SK-N-SH treated with all-trans-retinoic acid at 6 μM for 48 hours (cell line): ENCODE measurements around the gene ZNF212.
A peak's percentile ranks its signal among the peaks of the same experiment; 100 is the strongest.

Experiments
- ATAC-seq: fragments of 200-7000 bp; cut with Tn5 transposase; 3 replicates; pipeline ENCODE4 v1.9.1; 2020; ENCODE audit warnings: mild to moderate bottlenecking, moderate library complexity
- ARNTL ChIP-seq: fragments of 450-650 bp; formaldehyde crosslinking; IDR thresholded peaks from 2 replicates; pipeline ENCODE4 v1.5.0; 2020; ENCODE audit warnings: low read depth, mild to moderate bottlenecking, moderate library complexity, borderline replicate concordance
- CSDC2 ChIP-seq: fragments of 250-450 bp; sonication (Bioruptor Pico); IDR thresholded peaks from 2 replicates; pipeline ENCODE4 v1.5.0; 2020; ENCODE audit warnings: mild to moderate bottlenecking, moderate library complexity
- ESRRG ChIP-seq: fragments of 250-450 bp; sonication (Bioruptor Pico); IDR thresholded peaks from 2 replicates; pipeline ENCODE4 v1.6.1; 2021; ENCODE audit warnings: mild to moderate bottlenecking
- GLIS3 ChIP-seq: fragments of 250-450 bp; sonication (Bioruptor Pico); IDR thresholded peaks from 2 replicates; pipeline ENCODE4 v1.5.0; 2020; ENCODE audit warnings: mild to moderate bottlenecking, moderate library complexity
- ISL1 ChIP-seq: fragments of 250-450 bp; sonication (Bioruptor Pico); IDR thresholded peaks from 2 replicates; pipeline ENCODE4 v2.1.2; 2022; ENCODE audit warnings: mild to moderate bottlenecking, moderate library complexity
- OSR1 ChIP-seq: fragments of 250-450 bp; sonication (Bioruptor Pico); IDR thresholded peaks from 2 replicates; pipeline ENCODE4 v1.8.0; 2022; ENCODE audit warnings: moderate library complexity, mild to moderate bottlenecking, inconsistent platforms
- PPARA ChIP-seq: fragments of 250-450 bp; sonication (Bioruptor Pico); IDR thresholded peaks from 2 replicates; pipeline ENCODE4 v1.5.0; 2020; ENCODE audit warnings: mild to moderate bottlenecking, borderline replicate concordance
- RARB ChIP-seq: fragments of 250-450 bp; sonication (Bioruptor Pico); IDR thresholded peaks from 2 replicates; pipeline ENCODE4 v1.8.0; 2021; ENCODE audit warnings: mild to moderate bottlenecking, moderate library complexity
- SNAI2 ChIP-seq: fragments of 250-450 bp; sonication (Bioruptor Pico); IDR thresholded peaks from 2 replicates; pipeline ENCODE4 v1.5.0; 2020; ENCODE audit warnings: mild to moderate bottlenecking, moderate library complexity
- TCF4 ChIP-seq: fragments of 250-450 bp; sonication (Bioruptor Pico); IDR thresholded peaks from 2 replicates; pipeline ENCODE4 v1.8.0; 2021; ENCODE audit warnings: mild to moderate bottlenecking, moderate library complexity, borderline replicate concordance
- TOX ChIP-seq: fragments of 250-450 bp; sonication (Bioruptor Pico); IDR thresholded peaks from 2 replicates; pipeline ENCODE4 v1.8.0; 2021; ENCODE audit warnings: mild to moderate bottlenecking, moderate library complexity, borderline replicate concordance
- ZC3H10 ChIP-seq: fragments of 250-450 bp; sonication (Bioruptor Pico); IDR thresholded peaks from 2 replicates; pipeline ENCODE4 v1.5.1; 2021; ENCODE audit warnings: mild to moderate bottlenecking, moderate library complexity
- ZFP3 ChIP-seq: fragments of 250-450 bp; sonication (Bioruptor Pico); IDR thresholded peaks from 2 replicates; pipeline ENCODE4 v1.5.0; 2020; ENCODE audit warnings: mild to moderate bottlenecking, moderate library complexity
- ZFP30 ChIP-seq: fragments of 450-650 bp; formaldehyde crosslinking; IDR thresholded peaks from 2 replicates; pipeline ENCODE4 v1.5.0; 2022; ENCODE audit warnings: mild to moderate bottlenecking, moderate library complexity
- ZNF70 ChIP-seq: fragments of 450-650 bp; formaldehyde crosslinking; IDR thresholded peaks from 2 replicates; pipeline ENCODE4 v1.5.0; 2020; ENCODE audit warnings: mild to moderate bottlenecking, moderate library complexity
- ZNF8 ChIP-seq: fragments of 450-650 bp; formaldehyde crosslinking; IDR thresholded peaks from 2 replicates; pipeline ENCODE4 v1.5.0; 2020; ENCODE audit warnings: mild to moderate bottlenecking, moderate library complexity
- TF ChIP-seq, protein P1 (sequence below): fragments of 250-450 bp; sonication (Bioruptor Pico); IDR thresholded peaks from 2 replicates; pipeline ENCODE4 v1.8.0; 2020; ENCODE audit warnings: mild to moderate bottlenecking, moderate library complexity, borderline replicate concordance
- TF ChIP-seq, protein P2 (sequence below): fragments of 250-450 bp; sonication (Bioruptor Pico); IDR thresholded peaks from 2 replicates; pipeline ENCODE4 v1.5.1; 2020; ENCODE audit warnings: low read depth, mild to moderate bottlenecking, moderate library complexity
- TF ChIP-seq, protein P3 (sequence below): fragments of 250-450 bp; sonication (Bioruptor Pico); IDR thresholded peaks from 2 replicates; pipeline ENCODE4 v1.5.0; 2020; ENCODE audit warnings: mild to moderate bottlenecking, moderate library complexity

The ZNF212 gene

DNA sequence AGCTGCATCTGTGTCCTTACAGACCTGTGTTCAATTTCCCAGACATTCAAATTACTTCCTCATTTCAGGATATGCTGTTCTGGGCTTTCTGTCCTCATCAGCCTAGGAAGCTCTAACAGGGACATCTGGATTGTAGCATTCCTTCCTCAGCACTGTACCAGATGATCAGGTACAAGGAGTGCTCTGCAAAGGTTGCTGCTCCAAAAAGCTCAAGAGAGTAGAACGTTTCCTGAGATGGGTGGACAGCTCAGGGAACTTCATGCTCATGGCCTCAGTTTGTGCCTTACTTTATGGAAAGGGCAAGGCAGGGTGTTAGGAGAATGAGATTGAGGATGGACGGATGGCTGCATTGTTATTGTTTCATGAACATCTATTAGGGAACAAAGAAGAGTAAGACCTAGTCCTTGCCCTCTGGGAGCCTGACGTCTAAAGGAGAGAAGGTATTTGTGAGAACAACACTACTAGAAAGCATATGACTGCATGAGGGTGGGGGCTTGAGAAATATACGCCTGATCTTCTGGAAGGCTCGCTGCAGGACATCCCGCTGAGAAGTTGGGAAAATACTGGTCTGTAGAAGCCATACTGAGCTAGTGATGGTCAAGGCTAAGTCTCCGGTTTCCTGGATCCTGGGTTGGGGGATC lies 10.5 kb upstream of the ZNF212 start (continued):
- no peak for TF ChIP-seq TOX (CRISPR knock-in tag)
- no peak for TF ChIP-seq CSDC2
- no peak for TF ChIP-seq GLIS3 (CRISPR knock-in tag)
- no peak for TF ChIP-seq ZNF70 (CRISPR knock-in tag)
- TF ChIP-seq OSR1 = no peak
- TF ChIP-seq, protein P1, sequence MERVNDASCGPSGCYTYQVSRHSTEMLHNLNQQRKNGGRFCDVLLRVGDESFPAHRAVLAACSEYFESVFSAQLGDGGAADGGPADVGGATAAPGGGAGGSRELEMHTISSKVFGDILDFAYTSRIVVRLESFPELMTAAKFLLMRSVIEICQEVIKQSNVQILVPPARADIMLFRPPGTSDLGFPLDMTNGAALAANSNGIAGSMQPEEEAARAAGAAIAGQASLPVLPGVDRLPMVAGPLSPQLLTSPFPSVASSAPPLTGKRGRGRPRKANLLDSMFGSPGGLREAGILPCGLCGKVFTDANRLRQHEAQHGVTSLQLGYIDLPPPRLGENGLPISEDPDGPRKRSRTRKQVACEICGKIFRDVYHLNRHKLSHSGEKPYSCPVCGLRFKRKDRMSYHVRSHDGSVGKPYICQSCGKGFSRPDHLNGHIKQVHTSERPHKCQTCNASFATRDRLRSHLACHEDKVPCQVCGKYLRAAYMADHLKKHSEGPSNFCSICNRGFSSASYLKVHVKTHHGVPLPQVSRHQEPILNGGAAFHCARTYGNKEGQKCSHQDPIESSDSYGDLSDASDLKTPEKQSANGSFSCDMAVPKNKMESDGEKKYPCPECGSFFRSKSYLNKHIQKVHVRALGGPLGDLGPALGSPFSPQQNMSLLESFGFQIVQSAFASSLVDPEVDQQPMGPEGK (CRISPR knock-in tag) = no peak
- TF ChIP-seq TCF4 (CRISPR knock-in tag) = no peak
- no peak for TF ChIP-seq ZFP30
- TF ChIP-seq RARB (CRISPR knock-in tag) = no peak
- TF ChIP-seq, protein P2, sequence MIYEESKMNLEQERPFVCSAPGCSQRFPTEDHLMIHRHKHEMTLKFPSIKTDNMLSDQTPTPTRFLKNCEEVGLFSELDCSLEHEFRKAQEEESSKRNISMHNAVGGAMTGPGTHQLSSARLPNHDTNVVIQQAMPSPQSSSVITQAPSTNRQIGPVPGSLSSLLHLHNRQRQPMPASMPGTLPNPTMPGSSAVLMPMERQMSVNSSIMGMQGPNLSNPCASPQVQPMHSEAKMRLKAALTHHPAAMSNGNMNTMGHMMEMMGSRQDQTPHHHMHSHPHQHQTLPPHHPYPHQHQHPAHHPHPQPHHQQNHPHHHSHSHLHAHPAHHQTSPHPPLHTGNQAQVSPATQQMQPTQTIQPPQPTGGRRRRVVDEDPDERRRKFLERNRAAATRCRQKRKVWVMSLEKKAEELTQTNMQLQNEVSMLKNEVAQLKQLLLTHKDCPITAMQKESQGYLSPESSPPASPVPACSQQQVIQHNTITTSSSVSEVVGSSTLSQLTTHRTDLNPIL (CRISPR knock-in tag) = no peak

DNA sequence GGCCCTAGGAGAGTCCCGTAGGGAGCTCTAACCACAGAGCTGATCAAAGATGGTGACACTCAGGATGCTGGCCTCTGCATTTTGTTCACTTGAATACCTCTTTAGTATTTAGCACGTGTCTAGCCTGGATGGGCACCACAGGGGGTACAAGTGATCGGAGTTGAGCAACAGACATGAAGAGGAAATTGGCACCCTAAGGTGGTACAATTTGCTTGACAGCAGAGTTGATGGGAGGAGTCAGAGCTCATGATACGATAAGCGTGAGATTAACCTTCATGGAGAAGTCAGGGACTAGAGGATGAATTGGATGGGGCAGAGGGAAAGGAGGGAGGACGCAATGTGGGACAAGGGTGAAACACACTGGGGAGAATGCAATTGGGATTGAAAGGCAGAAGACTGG lies 9.9 kb upstream of the ZNF212 start:
- 0 out of 2 replicates have a peak, but pooled peaks have one; percentile 28 for TF ChIP-seq TOX (CRISPR knock-in tag)
- TF ChIP-seq ZFP30 = no peak
- peak; percentile 2; the same call in 2 of the 3 replicates for ATAC-seq

DNA sequence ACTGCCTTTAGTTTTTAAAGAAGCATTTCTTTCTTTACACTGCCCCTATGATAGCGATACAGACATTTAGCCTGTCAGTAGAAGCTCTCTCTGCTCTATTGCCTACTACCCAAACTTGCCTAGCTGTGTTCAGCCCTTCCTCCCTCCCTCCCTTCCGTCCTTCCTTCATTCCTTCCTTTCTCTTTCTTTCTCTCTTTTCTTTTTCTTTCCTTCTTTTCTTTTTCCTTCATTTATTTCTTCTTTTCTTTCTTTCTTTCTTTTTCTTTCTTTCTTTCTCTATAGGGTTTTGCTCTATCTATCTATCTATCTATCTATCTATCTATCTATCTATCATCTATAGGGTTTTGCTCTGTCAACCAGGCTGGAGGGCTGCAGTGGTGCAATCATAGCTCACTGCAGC lies 7.1 kb upstream of the ZNF212 start:
- no peak for ATAC-seq
- TF ChIP-seq ARNTL (no peak), ESRRG (CRISPR knock-in tag) (no peak), SNAI2 (CRISPR knock-in tag) (no peak), PPARA (no peak), ZFP3 (CRISPR knock-in tag) (no peak), GLIS3 (CRISPR knock-in tag) (no peak), ZC3H10 (CRISPR knock-in tag) (no peak), ZNF8 (CRISPR knock-in tag) (no peak), ISL1 (CRISPR knock-in tag) (no peak), ZFP30 (no peak)

DNA sequence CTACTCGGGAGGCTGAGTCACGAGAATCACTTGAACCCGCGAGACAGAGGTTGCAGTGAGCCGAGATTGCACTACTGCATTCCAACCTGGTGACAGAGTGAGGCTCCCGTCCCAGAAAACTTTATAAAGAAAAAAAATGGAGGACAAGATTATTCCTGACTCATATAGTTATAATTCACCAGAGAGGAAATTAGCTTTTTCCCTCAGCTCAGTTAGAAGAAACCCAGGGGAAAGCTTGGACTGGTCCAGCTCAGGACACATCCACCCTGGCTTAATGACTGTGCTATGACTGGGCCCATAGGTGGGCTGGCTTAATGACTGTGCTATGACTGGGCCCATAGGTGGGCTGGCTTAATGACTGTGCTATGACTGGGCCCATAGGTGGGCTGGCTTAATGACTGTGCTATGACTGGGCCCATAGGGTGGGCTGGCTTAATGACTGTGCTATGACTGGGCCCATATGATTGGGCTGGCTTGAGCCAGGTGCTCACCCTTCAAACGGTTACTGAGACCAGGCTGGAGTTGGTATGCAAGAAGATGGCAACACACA lies 5.7 kb upstream of the ZNF212 start:
- ATAC-seq = peak; percentile 73

DNA sequence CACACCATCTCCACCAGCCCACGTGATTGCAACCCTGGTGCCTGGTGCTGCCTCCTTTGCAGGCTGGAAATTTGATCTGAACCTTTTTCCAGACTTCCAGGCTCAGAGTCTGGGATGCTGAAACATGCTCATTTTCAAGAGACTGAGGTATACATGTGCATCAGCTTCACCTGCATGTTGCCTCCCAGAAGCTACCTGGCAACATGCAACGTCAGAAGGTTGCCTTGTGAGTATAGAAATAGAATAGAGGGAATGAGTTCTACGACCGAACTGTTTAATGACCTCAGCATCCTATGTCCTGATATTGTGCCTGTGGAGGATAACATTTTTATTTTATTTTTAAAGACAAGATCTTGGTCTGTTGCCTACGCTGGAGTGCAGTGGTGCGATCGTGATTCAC lies 1.9 kb upstream of the ZNF212 start:
- TF ChIP-seq ZC3H10 (CRISPR knock-in tag) = no peak
- TF ChIP-seq SNAI2 (CRISPR knock-in tag) = no peak
- no peak for TF ChIP-seq TOX (CRISPR knock-in tag)
- ATAC-seq = no peak

DNA sequence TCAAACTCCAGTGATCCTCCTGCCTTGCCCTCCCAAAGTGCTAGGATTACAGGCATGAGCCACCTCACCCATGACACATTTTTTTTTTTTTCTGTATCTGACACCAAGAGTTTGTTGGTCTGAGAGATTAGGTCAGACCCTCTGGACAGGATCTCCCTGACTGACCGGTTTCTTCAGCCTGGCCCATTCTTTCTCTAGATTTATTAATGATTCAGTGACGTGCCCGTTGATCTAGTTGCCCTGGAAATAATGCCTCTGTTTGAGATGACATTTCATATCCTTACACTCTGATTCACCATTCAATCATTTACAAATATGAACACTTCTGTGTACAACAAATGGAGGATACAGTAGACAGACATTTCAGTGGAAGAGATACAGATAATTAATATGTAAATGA lies 1.4 kb upstream of the ZNF212 start:
- no peak for ATAC-seq
- TF ChIP-seq, protein P3, sequence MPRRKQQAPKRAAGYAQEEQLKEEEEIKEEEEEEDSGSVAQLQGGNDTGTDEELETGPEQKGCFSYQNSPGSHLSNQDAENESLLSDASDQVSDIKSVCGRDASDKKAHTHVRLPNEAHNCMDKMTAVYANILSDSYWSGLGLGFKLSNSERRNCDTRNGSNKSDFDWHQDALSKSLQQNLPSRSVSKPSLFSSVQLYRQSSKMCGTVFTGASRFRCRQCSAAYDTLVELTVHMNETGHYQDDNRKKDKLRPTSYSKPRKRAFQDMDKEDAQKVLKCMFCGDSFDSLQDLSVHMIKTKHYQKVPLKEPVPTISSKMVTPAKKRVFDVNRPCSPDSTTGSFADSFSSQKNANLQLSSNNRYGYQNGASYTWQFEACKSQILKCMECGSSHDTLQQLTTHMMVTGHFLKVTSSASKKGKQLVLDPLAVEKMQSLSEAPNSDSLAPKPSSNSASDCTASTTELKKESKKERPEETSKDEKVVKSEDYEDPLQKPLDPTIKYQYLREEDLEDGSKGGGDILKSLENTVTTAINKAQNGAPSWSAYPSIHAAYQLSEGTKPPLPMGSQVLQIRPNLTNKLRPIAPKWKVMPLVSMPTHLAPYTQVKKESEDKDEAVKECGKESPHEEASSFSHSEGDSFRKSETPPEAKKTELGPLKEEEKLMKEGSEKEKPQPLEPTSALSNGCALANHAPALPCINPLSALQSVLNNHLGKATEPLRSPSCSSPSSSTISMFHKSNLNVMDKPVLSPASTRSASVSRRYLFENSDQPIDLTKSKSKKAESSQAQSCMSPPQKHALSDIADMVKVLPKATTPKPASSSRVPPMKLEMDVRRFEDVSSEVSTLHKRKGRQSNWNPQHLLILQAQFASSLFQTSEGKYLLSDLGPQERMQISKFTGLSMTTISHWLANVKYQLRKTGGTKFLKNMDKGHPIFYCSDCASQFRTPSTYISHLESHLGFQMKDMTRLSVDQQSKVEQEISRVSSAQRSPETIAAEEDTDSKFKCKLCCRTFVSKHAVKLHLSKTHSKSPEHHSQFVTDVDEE (CRISPR knock-in tag) = no peak
- TF ChIP-seq ZNF70 (CRISPR knock-in tag) = no peak
